Naive B cell (primary cell): ENCODE results near the gene SPACA6. TPM values are rescaled to one million over a fixed set of nuclear protein-coding genes. Genes with fewer than 3 reads are reported as not detected.

Experiments
- ATAC-seq, 2 donors: fragments of 150-1000 bp; cut with Tn5 transposase; 2 replicates each; pipeline ENCODE4 v1.10.0; 2021; ENCODE audit warnings: low read depth in 2 of 2, mild to moderate bottlenecking in 2 of 2, moderate library complexity in 2 of 2
- DNase-seq: peaks from one replicate; pipeline ENCODE4 v3.0.0; 2022
- H3K27ac Mint-ChIP-seq, 6 donors: one replicate each; pipeline ENCODE4 v1.8.0; 2020 to 2022; ENCODE audit warnings: mild to moderate bottlenecking in 6 of 6, mixed read lengths in 6 of 6, moderate library complexity in 5 of 6, inconsistent platforms in 2 of 6
- H3K27me3 Mint-ChIP-seq, 3 donors: one replicate each; pipeline ENCODE4 v1.8.0; 2021 to 2022; ENCODE audit warnings: mixed read lengths in 3 of 3, mild to moderate bottlenecking in 1 of 3
- H3K36me3 Mint-ChIP-seq, 2 donors: one replicate each; pipeline ENCODE4 v1.8.0; 2020 to 2022; ENCODE audit warnings: mixed read lengths in 2 of 2, inconsistent platforms in 1 of 2, mild to moderate bottlenecking in 1 of 2
- H3K4me1 Mint-ChIP-seq, 3 donors: one replicate each; pipeline ENCODE4 v1.8.0; 2020 to 2022; ENCODE audit warnings: mixed read lengths in 3 of 3, inconsistent platforms in 1 of 3, mild to moderate bottlenecking in 1 of 3, moderate library complexity in 1 of 3
- H3K4me3 Mint-ChIP-seq, 8 donors: one replicate each; pipeline ENCODE4 v1.8.0; 2020 to 2022; ENCODE audit warnings: mild to moderate bottlenecking in 8 of 8, mixed read lengths in 8 of 8, moderate library complexity in 8 of 8, inconsistent platforms in 2 of 8
- H3K9me3 Mint-ChIP-seq, 7 donors: one replicate each; pipeline ENCODE4 v1.8.0; 2020 to 2022; ENCODE audit warnings: mixed read lengths in 7 of 7, mild to moderate bottlenecking in 5 of 7, inconsistent platforms in 2 of 7, moderate library complexity in 1 of 7
- polyA plus RNA-seq, 6 donors: library from polyadenylated mRNA; unstranded; fragments of 300-500 nt; fragmentation: Illumina TruSeq; gene quantifications; one replicate each; pipeline ENCODE4 v1.2.3, GENCODE V29; 2021; ENCODE audit warnings: low read depth in 6 of 6

Gene SPACA6
- polyA plus RNA-seq, 6 donors from 2014 or later: 0.85 to 6.8 (median 3.6) TPM

- ATAC-seq: no peak
- DNase-seq: no peak
- peaks cover 11 to 22% (median 17%) of the 10 kb centered on the region in 3 donors for H3K27me3 Mint-ChIP-seq
- H3K4me1 Mint-ChIP-seq: peaks cover 0 to 17% (median 11%) of the 10 kb centered on the region in 3 donors
- no peak overlapping the region for H3K4me3 Mint-ChIP-seq
- peaks cover 0 to 7% of the 10 kb centered on the region in 2 donors for H3K36me3 Mint-ChIP-seq
- H3K9me3 Mint-ChIP-seq: peaks cover 0 to 22% (median 12%) of the 10 kb centered on the region in 7 donors
- H3K27ac Mint-ChIP-seq: no peak overlapping the region
These were observed 61.6 kb downstream of the SPACA6 start for GRCh38 chr19:51754770-51755169.

Other genes with a start within 250 kb of the SPACA6 start
- not detected for gene SIGLEC8, start 234.9 kb upstream of the SPACA6 start, polyA plus RNA-seq
- not detected for gene CEACAM18, start 214.8 kb upstream of the SPACA6 start, polyA plus RNA-seq
- gene SIGLEC12, start 191.5 kb upstream of the SPACA6 start, polyA plus RNA-seq: under 1 TPM in 1 of 6 donors, not detected in 5; 0.28 TPM
- gene SIGLEC6, start 161.7 kb upstream of the SPACA6 start, polyA plus RNA-seq: 1 to 10 TPM in 3 of 6 donors, under 1 TPM in 2, not detected in 1; 0.72 to 1.9 (median 1.2) TPM
- gene ZNF175, start 122.0 kb upstream of the SPACA6 start, polyA plus RNA-seq: 1 to 10 TPM in 5 of 6 donors, under 1 TPM in 1; 0.94 to 5.1 (median 3.1) TPM
- 1 to 10 TPM in 1 of 6 donors, not detected in 5; 3.7 TPM for gene SIGLEC5, start 62.9 kb upstream of the SPACA6 start, polyA plus RNA-seq
- gene SIGLEC14, start 46.5 kb upstream of the SPACA6 start, polyA plus RNA-seq: 10 to 100 TPM; 14.3 to 27.2 (median 19.9) TPM
- under 1 TPM in 1 of 6 donors, not detected in 5; 0.29 TPM for gene HAS1, start 30.7 kb downstream of the SPACA6 start, polyA plus RNA-seq
- gene FPR1, start 58.5 kb downstream of the SPACA6 start, polyA plus RNA-seq: 1 to 10 TPM in 4 of 6 donors, under 1 TPM in 2; 0.18 to 6.3 (median 1.2) TPM
- gene FPR2, start 67.8 kb downstream of the SPACA6 start, polyA plus RNA-seq: under 1 TPM in 1 of 6 donors, not detected in 5; 0.71 TPM
- not detected for gene FPR3, start 101.8 kb downstream of the SPACA6 start, polyA plus RNA-seq
- gene ZNF577, start 194.6 kb downstream of the SPACA6 start, polyA plus RNA-seq: 10 to 100 TPM in 1 of 6 donors, 1 to 10 TPM in 5; 3.8 to 11.0 (median 5.6) TPM
- gene ZNF649, start 211.7 kb downstream of the SPACA6 start, polyA plus RNA-seq: 10 to 100 TPM in 5 of 6 donors, 1 to 10 TPM in 1; 8.3 to 17.7 (median 13.0) TPM
- gene ZNF613, start 234.1 kb downstream of the SPACA6 start, polyA plus RNA-seq: 1 to 10 TPM; 2.1 to 8.4 (median 6.1) TPM